ENCODE data around the gene DLG3.

- TF ChIP-seq CTCF (IDR thresholded peaks at IDR 0.05 in 2 of 3, conservative IDR thresholded peaks at IDR 0.05 in 1 of 3; ENCODE audit: borderline replicate concordance in 1 of 3, insufficient read depth in 1 of 3, low read depth in 2 of 3, low read length in 2 of 3) (no peak), EZH2 (IDR thresholded peaks at IDR 0.05) (no peak), RAD21 (IDR thresholded peaks at IDR 0.05; ENCODE audit: low read depth) (no peak), POLR2A (IDR thresholded peaks at IDR 0.05; ENCODE audit: borderline replicate concordance, extremely low read depth, insufficient read depth, insufficient read length) (no peak), SRF (IDR thresholded peaks at IDR 0.05; ENCODE audit: low read depth) (no peak), SIN3A (IDR thresholded peaks at IDR 0.05; ENCODE audit: low read depth) (no peak)
These were observed 466 bp downstream of the DLG3 start for GRCh38 chrX:70444946-70445656.
